HepG2 (cell line): ENCODE results near the gene CPNE4. TPM values are rescaled to one million over a fixed set of nuclear protein-coding genes. Genes with fewer than 3 reads are reported as not detected.

Source experiments
- ATAC-seq: fragments of 200-7000 bp; cut with Tn5 transposase; 3 replicates; pipeline ENCODE4 v1.9.1; 2020; ENCODE audit warnings: mild to moderate bottlenecking, moderate library complexity
- BruUV-seq: library from RNA; stranded (reverse); fragments of 400-500 nt; replicated peaks from 2 replicates; lab custom pipeline; 2021; lab: Mats Ljungman, UMichigan
- CTCF ChIA-PET: fragments of 300-600 bp; formaldehyde crosslinking; extraction: SDS; loops from one replicate; lab custom pipeline; 2021; ENCODE audit warnings: low total read pairs, inconsistent platforms, low intra/inter-chr PET ratio; lab: Yijun Ruan, JAX
- POLR2A ChIA-PET: fragments of 350-600 bp; sonication (Branson Sonifier 250); formaldehyde crosslinking; loops from one replicate; lab custom pipeline; 2020; ENCODE audit warnings: antibody characterized with exemption, inconsistent platforms; lab: Yijun Ruan, JAX
- DNase-seq: peaks from one replicate; pipeline ENCODE4 v3.0.0-alpha.2; 2015; ENCODE audit warnings: low spot score
- FAIRE-seq: peaks from 3 replicates; lab custom pipeline; 2011; peaks lifted over from hg19 to GRCh38; lab: Jason Lieb, UNC
- H2AFZ ChIP-seq: one replicate; pipeline ENCODE4 v1.6.1; 2011; ENCODE audit warnings: low read length, inconsistent platforms
- H3K27ac ChIP-seq: fragments of 300-600 bp; 3 replicates; pipeline ENCODE4 v1.8.0; 2011; ENCODE audit warnings: mixed run types, mild to moderate bottlenecking, mixed read lengths, low read length, inconsistent platforms; ENCODE audit not compliant: insufficient read depth; ENCODE audit errors: extremely low read length
- H3K27me3 ChIP-seq, 2 experiments: fragments of 200-600 bp in 1 of 2; 2 replicates in 1 of 2; 3 replicates in 1 of 2; pipeline versions ENCODE4 v1.6.0 to v1.8.0; 2011; ENCODE audit warnings: low read length in 2 of 2, mild to moderate bottlenecking in 2 of 2, moderate library complexity in 2 of 2, inconsistent platforms in 1 of 2; ENCODE audit not compliant: insufficient read depth in 2 of 2, control insufficient read depth in 1 of 2
- H3K36me3 ChIP-seq, 2 experiments: fragments of 200-600 bp in 1 of 2; replicated peaks in 1 of 2; 2 replicates in 1 of 2; 3 replicates in 1 of 2; pipeline versions ENCODE4 v1.5.1 to v1.8.0; 2011; ENCODE audit warnings: low read length in 2 of 2, inconsistent platforms in 1 of 2; ENCODE audit not compliant: insufficient read depth in 2 of 2, control insufficient read depth in 1 of 2
- H3K4me1 ChIP-seq: 2 replicates; pipeline ENCODE4 v1.5.1; 2012; ENCODE audit warnings: low read length, inconsistent platforms; ENCODE audit not compliant: insufficient read depth
- H3K4me2 ChIP-seq: 2 replicates; pipeline ENCODE4 v1.6.0; 2011; ENCODE audit warnings: low read depth, low read length, inconsistent platforms
- H3K4me3 ChIP-seq, 3 experiments: fragments of 200-600 bp in 1 of 3; sonication (generic), shearing (Covaris generic) in 1 of 3; replicated peaks in 1 of 3; 2 replicates each; pipeline ENCODE4 v1.5.1; 2011 to 2016; ENCODE audit warnings: low read length in 3 of 3, inconsistent platforms in 2 of 3, low read depth in 2 of 3, mild to moderate bottlenecking in 2 of 3, control low read depth in 1 of 3, mixed read lengths in 1 of 3; ENCODE audit not compliant: insufficient read depth in 1 of 3
- H3K79me2 ChIP-seq: one replicate; pipeline ENCODE4 v1.6.1; 2011; ENCODE audit warnings: low read length, inconsistent platforms; ENCODE audit not compliant: insufficient read depth
- H3K9ac ChIP-seq: 2 replicates; pipeline ENCODE4 v1.6.0; 2011; ENCODE audit warnings: mild to moderate bottlenecking, low read depth, low read length, inconsistent platforms; ENCODE audit not compliant: insufficient read depth
- H3K9me3 ChIP-seq: 2 replicates; pipeline ENCODE4 v1.5.1; 2012; ENCODE audit warnings: mild to moderate bottlenecking, low read length
- H4K20me1 ChIP-seq: 2 replicates; pipeline ENCODE4 v1.6.0; 2011; ENCODE audit warnings: inconsistent platforms, mild to moderate bottlenecking, low read length, moderate library complexity; ENCODE audit not compliant: insufficient read depth
- ATF7-NPFF ChIP-seq: sonication (generic); formaldehyde crosslinking; IDR thresholded peaks from 2 replicates; pipeline ENCODE4 v1.8.1; 2023; ENCODE audit warnings: mild to moderate bottlenecking, low read depth, missing genetic modification reagents, moderate library complexity
- DPF2 ChIP-seq: sonication (generic); formaldehyde crosslinking; IDR thresholded peaks from 2 replicates; pipeline ENCODE4 v1.4.0; 2020; ENCODE audit warnings: mild to moderate bottlenecking, low read depth, missing genetic modification reagents, borderline replicate concordance
- ERF ChIP-seq: IDR thresholded peaks from 2 replicates; pipeline ENCODE4 v1.6.1; 2018; ENCODE audit warnings: missing biosample characterization, missing genetic modification reagents
- FOXP1 ChIP-seq, 2 experiments: fragments of 450-650 bp in 1 of 2; IDR thresholded peaks; 2 replicates each; pipeline ENCODE4 v1.6.1; 2017 to 2018; ENCODE audit warnings: antibody characterized with exemption in 1 of 2
- KLF11 ChIP-seq: IDR thresholded peaks from 2 replicates; pipeline ENCODE4 v1.6.1; 2016; ENCODE audit warnings: missing compliant biosample characterization
- KLF9 ChIP-seq: IDR thresholded peaks from 2 replicates; pipeline ENCODE4 v1.6.1; 2016; ENCODE audit warnings: low read depth
- MAFF ChIP-seq: IDR thresholded peaks from 2 replicates; pipeline ENCODE4 v1.6.1; 2011; ENCODE audit warnings: low read depth, low read length, improper control_type of control experiment
- MAFK ChIP-seq, 2 experiments: IDR thresholded peaks in 1 of 2; conservative IDR thresholded peaks in 1 of 2; 2 replicates each; pipeline ENCODE4 v1.6.1; 2011; ENCODE audit warnings: improper control_type of control experiment in 2 of 2, low read length in 2 of 2
- NAIF1 ChIP-seq: sonication (generic); formaldehyde crosslinking; IDR thresholded peaks from 2 replicates; pipeline ENCODE4 v1.5.0; 2020; ENCODE audit warnings: mild to moderate bottlenecking, missing genetic modification reagents, borderline replicate concordance
- NFATC3 ChIP-seq: sonication (generic); formaldehyde crosslinking; IDR thresholded peaks from 2 replicates; pipeline ENCODE4 v1.5.1; 2020; ENCODE audit warnings: mild to moderate bottlenecking, missing genetic modification reagents
- NFRKB ChIP-seq: fragments of 450-650 bp; IDR thresholded peaks from 2 replicates; pipeline ENCODE4 v1.6.1; 2017
- PCBP1 ChIP-seq: fragments of 200-400 bp; formaldehyde crosslinking; IDR thresholded peaks from 2 replicates; pipeline ENCODE4 v1.6.1; 2017; ENCODE audit warnings: mild to moderate bottlenecking, low read depth, low read length, borderline replicate concordance
- SMARCC2 ChIP-seq: fragments of 450-650 bp; IDR thresholded peaks from 2 replicates; pipeline ENCODE4 v1.6.1; 2017; ENCODE audit warnings: antibody characterized with exemption, mild to moderate bottlenecking
- STAT5B ChIP-seq: sonication (generic); formaldehyde crosslinking; IDR thresholded peaks from 2 replicates; pipeline ENCODE4 v1.4.0; 2020; ENCODE audit warnings: missing genetic modification reagents
- ZNF550 ChIP-seq: sonication (generic); formaldehyde crosslinking; IDR thresholded peaks from 2 replicates; pipeline ENCODE4 v1.4.0; 2020; ENCODE audit warnings: mild to moderate bottlenecking, missing genetic modification reagents, borderline replicate concordance
- ZNF562 ChIP-seq: sonication (generic); formaldehyde crosslinking; IDR thresholded peaks from 2 replicates; pipeline ENCODE4 v1.8.0; 2022; ENCODE audit warnings: missing genetic modification reagents, borderline replicate concordance
- ZNF563 ChIP-seq: sonication (generic); formaldehyde crosslinking; IDR thresholded peaks from 2 replicates; pipeline ENCODE4 v1.8.0; 2022; ENCODE audit warnings: mild to moderate bottlenecking, moderate library complexity, missing genetic modification reagents
- ZNF570 ChIP-seq: sonication (generic); formaldehyde crosslinking; IDR thresholded peaks from 2 replicates; pipeline ENCODE4 v1.4.0; 2020; ENCODE audit warnings: mild to moderate bottlenecking, missing genetic modification reagents, borderline replicate concordance
- ZNF687 ChIP-seq: sonication (generic); formaldehyde crosslinking; IDR thresholded peaks from 2 replicates; pipeline ENCODE4 v1.5.1; 2020; ENCODE audit warnings: mild to moderate bottlenecking, missing genetic modification reagents, moderate library complexity
- WGBS: methylation state at CpG from one replicate; pipeline ENCODE4 v1.1.6; 2017; ENCODE audit warnings: low lambda C conversion rate; 5-methylcytosine and 5-hydroxymethylcytosine counted together
- in situ Hi-C: cut with HindIII; loops from 2 replicates; pipeline ENCODE4 v1.10.0; 2017; ENCODE audit warnings: low pct_unique_long_range_greater_than_20kb; ENCODE audit not compliant: extremely low pct_ligation_motif_present
- intact Hi-C: fragments of 100-400 bp; cut with micrococcal nuclease; formaldehyde crosslinking; loops from one replicate; pipeline ENCODE4 v1.10.0; 2022; ENCODE audit not compliant: unreplicated experiment
- polyA plus RNA-seq, 8 experiments: library from polyadenylated mRNA; depleted of rRNA in 3 of 8; stranded (reverse) in 7 of 8; unstranded in 1 of 8; fragments of >200 nt; fragmentation: Illumina TruSeq in 4 of 8; extraction: Trizol in 4 of 8; gene quantifications; 2 replicates each; pipeline versions ENCODE4 v1.2.1 to v1.2.3, GENCODE V29; 2011 to 2016; ENCODE audit warnings: low read depth in 4 of 8, missing spikeins in 1 of 8, mixed read lengths in 1 of 8; ENCODE audit not compliant: insufficient read depth in 1 of 8
- total RNA-seq, 5 experiments: library from RNA; depleted of rRNA; stranded (reverse); fragments of >200 nt; fragmentation: Illumina TruSeq; extraction: Trizol; gene quantifications; 2 replicates each; pipeline ENCODE4 v1.2.3, GENCODE V29; 2016; ENCODE audit warnings: low read depth in 1 of 5
- TF ChIP-seq, protein P1 (sequence below): sonication (generic); formaldehyde crosslinking; IDR thresholded peaks from 2 replicates; pipeline ENCODE4 v1.4.0; 2020; ENCODE audit warnings: missing genetic modification reagents

The CPNE4 gene
- total and polyA plus RNA-seq, 2 of the 13 experiments (the other 11 are each of a cell fraction or from before 2014, with no cell fraction given) = not detected

- no TSS peak for BruUV-seq
Observed at GRCh38 chr3:131725414-131725813, 309.4 kb downstream of the CPNE4 start.

GRCh38 chr3:131723343-131723742, 311.5 kb downstream of the CPNE4 start:
- ATAC-seq = no peak
- BruUV-seq = no TSS peak
- no peak for FAIRE-seq
- no peak for TF ChIP-seq STAT5B (CRISPR knock-in tag)
- no peak for TF ChIP-seq PCBP1
- no peak for TF ChIP-seq KLF9 (CRISPR knock-in tag)
- TF ChIP-seq ZNF687 = no peak
- TF ChIP-seq FOXP1 (IDR thresholded peaks at IDR 0.05) = no peak
- TF ChIP-seq FOXP1 (CRISPR knock-in tag; IDR thresholded peaks at IDR 0.05) = no peak
- TF ChIP-seq, protein P1, sequence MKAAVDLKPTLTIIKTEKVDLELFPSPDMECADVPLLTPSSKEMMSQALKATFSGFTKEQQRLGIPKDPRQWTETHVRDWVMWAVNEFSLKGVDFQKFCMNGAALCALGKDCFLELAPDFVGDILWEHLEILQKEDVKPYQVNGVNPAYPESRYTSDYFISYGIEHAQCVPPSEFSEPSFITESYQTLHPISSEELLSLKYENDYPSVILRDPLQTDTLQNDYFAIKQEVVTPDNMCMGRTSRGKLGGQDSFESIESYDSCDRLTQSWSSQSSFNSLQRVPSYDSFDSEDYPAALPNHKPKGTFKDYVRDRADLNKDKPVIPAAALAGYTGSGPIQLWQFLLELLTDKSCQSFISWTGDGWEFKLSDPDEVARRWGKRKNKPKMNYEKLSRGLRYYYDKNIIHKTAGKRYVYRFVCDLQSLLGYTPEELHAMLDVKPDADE (CRISPR knock-in tag) = no peak
- TF ChIP-seq ZNF550 (CRISPR knock-in tag) = no peak
- no peak for TF ChIP-seq ERF
- TF ChIP-seq ZNF570 (CRISPR knock-in tag) = no peak
- no peak for TF ChIP-seq DPF2 (CRISPR knock-in tag)
- no peak for TF ChIP-seq NFATC3 (CRISPR knock-in tag)
- no peak for TF ChIP-seq NAIF1 (CRISPR knock-in tag)
- TF ChIP-seq SMARCC2 = no peak
- no peak for TF ChIP-seq NFRKB

More at GRCh38 chr3:131725414-131725813, 309.4 kb downstream of the CPNE4 start:
- FAIRE-seq (no peak), DNase-seq (no peak), ATAC-seq (no peak)
- no peak overlapping the region for H2AFZ ChIP-seq
- intact Hi-C loops (no loop called here), in situ Hi-C loops (no loop called here)
- ChIA-PET POLR2A (no interaction called here), CTCF (no interaction called here)
- peak; percentile 66 to 80 for TF ChIP-seq MAFK (conservative IDR thresholded peaks at IDR 0.05 in 1 of 2, IDR thresholded peaks at IDR 0.05 in 1 of 2; ENCODE audit: low read length in 2 of 2)
- TF ChIP-seq MAFF = peak; percentile 73
- TF ChIP-seq KLF11 (CRISPR knock-in tag) = no peak
- no peak for TF ChIP-seq ZNF563 (CRISPR knock-in tag)
- TF ChIP-seq ATF7-NPFF (CRISPR knock-in tag) = no peak
- TF ChIP-seq ZNF562 = no peak
- H4K20me1 ChIP-seq = no peaks in the 10 kb centered on the region
- no peak overlapping the region for H3K9ac ChIP-seq
- no peak overlapping the region for H3K27ac ChIP-seq
- no peak overlapping the region for H3K4me2 ChIP-seq
- H3K4me1 ChIP-seq = no peaks in the 10 kb centered on the region
- no peaks in the 10 kb centered on the region for H3K36me3 ChIP-seq
- no peak overlapping the region for H3K4me3 ChIP-seq
- no peaks in the 10 kb centered on the region for H3K27me3 ChIP-seq
- H3K9me3 ChIP-seq = no peaks in the 10 kb centered on the region
- H3K79me2 ChIP-seq = no peaks in the 10 kb centered on the region

More at GRCh38 chr3:131723343-131723742, 311.5 kb downstream of the CPNE4 start:
- H4K20me1 ChIP-seq = no peaks in the 10 kb centered on the region
- ChIA-PET CTCF (no interaction called here), POLR2A (no interaction called here)
- H3K4me2 ChIP-seq = no peak overlapping the region
- intact Hi-C loops (no loop called here), in situ Hi-C loops (no loop called here)
- 3% methylated on average over 5 of the region's 5 CpGs for WGBS
- no peak overlapping the region for H3K27ac ChIP-seq
- H3K27me3 ChIP-seq = no peaks in the 10 kb centered on the region
- H3K4me3 ChIP-seq = no peak overlapping the region
- no peaks in the 10 kb centered on the region for H3K36me3 ChIP-seq
- no peaks in the 10 kb centered on the region for H3K9me3 ChIP-seq
- H3K4me1 ChIP-seq = no peaks in the 10 kb centered on the region
- DNase-seq = no peak
- no peaks in the 10 kb centered on the region for H3K79me2 ChIP-seq
- no peak overlapping the region for H2AFZ ChIP-seq
- H3K9ac ChIP-seq = no peak overlapping the region
